8988T (cell line): ENCODE data around the gene NRXN3.

Experiments
- DNase-seq: peaks from one replicate; pipeline ENCODE4 v3.0.0; 2011

Gene NRXN3

DNA sequence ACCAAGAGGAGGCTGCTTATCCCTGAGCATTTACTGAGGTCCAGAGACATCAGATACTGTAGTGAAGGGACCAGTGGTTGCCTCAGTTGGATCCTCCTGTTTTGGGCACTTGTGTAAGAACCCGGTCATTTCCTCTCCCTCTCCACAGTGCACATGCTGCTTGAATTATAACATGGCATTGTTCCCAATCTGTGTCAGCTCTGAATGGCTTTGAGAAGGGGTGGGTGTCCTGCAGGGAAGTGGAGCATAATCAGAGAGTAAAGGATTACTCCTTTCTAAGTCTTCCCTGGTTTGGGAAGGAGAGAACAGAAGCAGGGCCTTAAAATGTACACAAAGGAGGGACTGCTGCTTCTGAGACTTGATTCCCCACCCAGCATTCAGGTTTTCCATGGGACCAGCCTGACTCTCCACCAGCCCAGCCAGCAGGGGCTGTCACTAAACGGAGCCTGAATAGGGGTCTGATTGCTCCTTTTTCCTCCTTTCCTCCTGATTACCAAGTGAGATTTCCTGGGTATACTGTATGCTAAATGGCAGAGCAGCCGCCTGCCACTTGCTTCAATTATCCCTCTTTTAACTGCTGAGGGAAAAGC is 78.4 kb downstream of the NRXN3 start:
- no peak for DNase-seq

DNA sequence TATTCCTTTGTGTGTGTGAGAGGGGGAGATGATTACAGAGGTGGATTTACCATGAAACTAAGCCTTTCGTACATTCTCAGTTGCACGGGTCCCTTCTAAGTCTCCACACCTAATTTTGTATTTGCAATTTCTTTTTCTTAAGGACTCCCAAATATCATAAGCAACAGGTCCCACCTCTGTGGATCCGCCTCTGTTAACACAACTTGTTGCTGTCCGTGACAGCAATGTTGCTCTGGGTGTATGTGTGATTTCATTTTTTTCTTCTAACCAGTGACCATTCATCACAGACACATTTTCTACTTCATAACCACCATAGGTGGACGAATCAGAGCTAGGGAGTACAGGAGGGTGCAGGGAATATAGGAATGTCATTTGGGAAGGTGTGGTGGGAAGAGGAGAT is 81.1 kb downstream of the NRXN3 start:
- DNase-seq, result no peak

GRCh38 chr14:78253986-78254385 is 83.8 kb downstream of the NRXN3 start:
- DNase-seq, result no peak

- no peak for DNase-seq
Observed at GRCh38 chr14:78254911-78255461, 84.8 kb downstream of the NRXN3 start.

DNA sequence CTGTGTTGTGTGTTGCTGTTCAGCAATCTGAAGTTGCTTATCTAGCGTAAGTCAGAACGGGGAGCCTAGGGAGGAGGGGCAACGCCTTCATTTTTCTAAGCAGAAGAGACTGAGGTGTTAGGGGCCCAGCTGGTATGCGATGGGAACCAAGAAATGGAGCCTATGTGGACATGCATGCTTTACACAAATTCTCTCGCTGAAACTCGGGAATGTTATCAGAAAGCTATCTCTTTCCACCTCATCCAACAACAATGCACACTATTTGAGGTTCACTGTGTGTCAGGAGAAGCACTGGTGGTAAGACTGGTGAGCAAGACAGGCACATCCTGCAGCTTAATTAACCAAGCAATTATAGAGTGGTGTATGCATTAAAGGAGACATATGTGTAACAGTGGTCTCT is 89.7 kb downstream of the NRXN3 start:
- no peak for DNase-seq

- no peak for DNase-seq
Observed at GRCh38 chr14:78278464-78279250, 108.5 kb downstream of the NRXN3 start.

- no peak for DNase-seq
Observed at GRCh38 chr14:78282437-78282836, 112.3 kb downstream of the NRXN3 start.

DNA sequence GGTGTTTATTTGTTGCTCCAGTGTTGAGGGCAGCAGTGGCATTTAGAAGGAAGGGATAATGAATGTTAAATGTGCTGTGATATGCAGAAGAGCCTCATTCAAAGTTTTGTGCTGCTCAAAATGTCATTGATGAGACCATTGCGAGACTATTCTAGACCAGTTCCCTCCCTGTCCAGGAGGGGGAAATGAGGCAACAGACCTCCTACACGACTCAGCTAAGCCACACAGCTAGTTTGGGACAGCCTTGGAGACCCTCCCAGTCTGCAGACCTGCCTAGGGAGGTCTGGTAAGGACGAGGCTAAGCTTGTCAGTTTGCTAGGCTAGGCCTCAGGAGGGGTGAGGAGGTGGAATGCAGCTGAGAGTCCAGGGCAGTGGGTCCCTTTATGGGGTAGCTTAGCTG is 116.0 kb downstream of the NRXN3 start:
- DNase-seq, result no peak

GRCh38 chr14:78292003-78292402 is 121.8 kb downstream of the NRXN3 start:
- no peak for DNase-seq

DNA sequence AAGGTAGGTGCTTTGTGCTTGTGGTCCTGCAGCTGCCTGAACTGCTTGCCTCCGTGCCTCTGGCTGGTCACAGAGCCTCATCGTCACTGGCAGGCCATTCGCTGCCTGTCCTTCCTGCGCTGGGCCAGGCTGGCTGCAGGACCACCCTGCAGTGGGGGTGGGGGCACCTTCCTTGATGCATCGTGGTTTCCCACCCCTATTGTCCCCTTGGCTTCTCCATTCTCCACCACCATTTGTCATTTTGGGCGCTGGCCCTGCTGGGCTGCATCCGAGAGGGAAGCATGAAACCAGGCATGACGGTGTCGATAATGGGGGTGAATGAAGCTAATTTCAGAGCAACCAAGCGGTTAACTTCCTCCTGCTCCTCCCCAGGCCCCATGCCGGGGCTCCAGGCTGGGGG is 127.7 kb downstream of the NRXN3 start:
- DNase-seq, result no peak

DNA sequence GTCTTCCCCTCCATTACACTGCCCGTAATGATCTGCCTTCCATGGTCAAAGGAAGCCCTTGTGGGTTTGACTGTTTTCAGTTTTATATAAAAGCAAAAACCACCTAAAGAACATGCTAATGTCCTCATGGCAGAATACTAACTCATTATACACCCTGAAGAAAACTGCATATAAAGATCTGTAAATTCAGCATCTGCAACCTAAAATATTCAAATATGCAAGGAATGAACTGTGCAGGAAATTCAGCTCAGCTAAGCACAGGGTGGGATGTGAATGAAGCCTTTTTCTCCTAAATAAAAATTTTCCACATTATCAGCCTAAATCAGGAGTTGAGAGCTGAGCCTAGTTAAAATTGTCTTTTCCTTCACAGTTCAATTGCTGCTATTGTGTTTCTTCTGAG is 128.1 kb downstream of the NRXN3 start:
- no peak for DNase-seq

DNA sequence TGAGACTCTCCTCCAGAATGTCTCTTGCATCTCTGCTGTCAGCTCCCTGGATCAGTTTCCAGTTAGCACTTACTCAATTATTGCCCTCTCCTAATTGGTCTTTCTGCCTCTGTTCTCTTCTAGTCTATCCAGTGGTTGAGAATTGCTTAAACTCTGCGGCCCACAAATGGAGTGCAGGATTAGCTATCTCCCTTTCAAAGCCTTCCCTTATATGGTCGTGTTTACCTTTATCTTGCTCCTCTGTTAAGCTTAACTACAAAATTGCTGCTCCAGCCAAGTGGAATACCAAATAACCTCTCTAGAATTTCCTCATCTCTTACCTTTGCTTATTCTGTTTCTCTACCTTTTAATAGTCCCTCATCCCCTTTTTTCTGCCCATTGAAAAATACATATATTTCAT is 132.7 kb downstream of the NRXN3 start:
- no peak for DNase-seq

GRCh38 chr14:78307671-78308070 is 137.5 kb downstream of the NRXN3 start:
- DNase-seq, result no peak

- DNase-seq, result no peak
Observed at GRCh38 chr14:78308079-78308478, 137.9 kb downstream of the NRXN3 start.

DNA sequence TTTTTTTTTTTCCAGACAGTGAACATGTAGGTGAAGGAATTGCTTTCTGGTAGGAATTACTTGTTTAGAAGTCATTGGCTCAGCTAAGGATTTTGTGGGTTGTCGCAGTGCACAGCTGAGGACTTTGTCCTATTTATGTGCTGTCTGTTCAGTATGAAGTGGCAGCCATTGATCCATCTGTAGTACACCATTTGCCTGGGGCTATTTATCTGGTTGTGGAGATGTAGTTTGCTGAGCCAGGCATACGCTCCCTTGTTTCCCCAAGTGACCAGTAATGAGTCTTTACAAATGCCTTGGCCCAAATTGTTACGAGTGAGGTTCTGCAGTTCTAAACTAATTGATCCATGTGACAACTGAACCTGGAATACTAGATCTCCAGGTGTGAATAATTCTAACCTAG is 140.1 kb downstream of the NRXN3 start:
- no peak for DNase-seq

DNA sequence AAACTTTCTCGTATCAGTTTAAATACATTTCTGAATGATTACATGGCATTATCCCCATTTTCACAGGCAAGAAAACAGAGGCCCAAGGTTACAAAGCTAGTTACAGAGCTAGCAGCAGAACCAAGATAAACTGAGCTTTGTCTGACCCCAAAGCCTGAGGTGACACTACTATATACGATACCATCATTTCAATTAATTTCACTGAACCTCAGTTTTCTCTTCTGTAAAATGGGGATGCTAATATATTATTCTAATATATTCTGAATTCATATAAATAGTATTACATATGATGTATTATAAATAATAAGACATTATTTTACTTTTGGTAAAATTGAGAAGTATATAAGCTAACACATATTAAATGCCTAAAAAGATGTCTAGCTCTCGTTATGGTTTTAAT is 143.3 kb downstream of the NRXN3 start:
- no peak for DNase-seq

- no peak for DNase-seq
Observed at GRCh38 chr14:78314484-78314883, 144.3 kb downstream of the NRXN3 start.

GRCh38 chr14:78316052-78316451 is 145.9 kb downstream of the NRXN3 start:
- no peak for DNase-seq

- no peak for DNase-seq
Observed at GRCh38 chr14:78316786-78317185, 146.6 kb downstream of the NRXN3 start.

DNA sequence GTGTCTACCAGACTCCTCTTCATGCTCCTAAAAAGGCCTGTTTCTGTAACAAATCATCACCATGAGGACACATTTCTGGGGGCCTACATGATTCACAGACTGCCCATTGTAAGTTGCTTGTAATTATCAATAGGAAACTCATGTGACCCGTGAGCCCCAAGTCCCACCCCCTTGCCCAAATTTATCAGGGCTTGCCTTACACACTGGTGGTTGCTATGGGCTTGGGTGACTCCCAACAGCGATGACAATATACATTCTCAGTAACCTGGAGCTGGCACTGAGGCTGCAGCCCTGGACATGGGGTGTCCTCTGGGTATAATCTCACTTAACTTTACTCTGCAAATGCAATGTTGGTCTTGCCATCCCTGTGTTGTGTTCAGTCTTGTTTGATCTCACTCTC is 149.2 kb downstream of the NRXN3 start:
- DNase-seq, result no peak

DNA sequence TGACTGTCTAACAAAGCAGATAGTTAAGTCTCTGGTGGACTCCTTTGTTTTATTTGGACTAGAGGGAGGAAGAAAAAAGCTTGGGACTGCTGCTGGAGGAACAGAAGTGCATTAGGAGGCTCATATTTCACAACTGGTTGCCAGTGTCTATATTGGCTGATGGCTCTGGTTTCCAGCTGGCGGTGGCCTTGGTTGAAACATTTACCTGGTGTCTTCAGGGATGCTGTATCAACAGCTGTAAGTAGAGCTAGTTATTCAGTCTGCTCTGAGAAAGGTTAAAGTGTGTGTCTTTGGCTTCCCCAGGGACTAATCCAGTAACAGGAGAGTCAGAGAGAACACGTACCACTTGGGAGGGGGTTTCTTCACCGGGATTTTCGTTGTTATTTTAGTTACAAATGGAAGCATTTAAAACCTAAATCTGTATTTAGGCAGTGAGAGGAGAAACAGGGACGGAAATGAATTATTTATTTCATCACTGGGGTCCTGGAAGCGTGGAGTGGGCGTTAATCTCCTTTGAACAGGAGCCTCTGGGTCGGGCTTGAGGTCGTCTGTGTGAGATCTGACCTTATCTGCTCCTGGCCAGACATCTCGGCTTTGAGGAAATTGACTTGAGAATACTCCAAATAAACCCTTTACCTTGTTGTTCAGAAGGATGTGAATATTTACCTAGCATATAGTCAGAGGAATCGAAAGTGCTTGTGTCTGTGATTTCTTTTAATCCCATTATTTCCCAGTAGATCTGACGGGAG is 149.9 kb downstream of the NRXN3 start:
- no peak for DNase-seq

DNA sequence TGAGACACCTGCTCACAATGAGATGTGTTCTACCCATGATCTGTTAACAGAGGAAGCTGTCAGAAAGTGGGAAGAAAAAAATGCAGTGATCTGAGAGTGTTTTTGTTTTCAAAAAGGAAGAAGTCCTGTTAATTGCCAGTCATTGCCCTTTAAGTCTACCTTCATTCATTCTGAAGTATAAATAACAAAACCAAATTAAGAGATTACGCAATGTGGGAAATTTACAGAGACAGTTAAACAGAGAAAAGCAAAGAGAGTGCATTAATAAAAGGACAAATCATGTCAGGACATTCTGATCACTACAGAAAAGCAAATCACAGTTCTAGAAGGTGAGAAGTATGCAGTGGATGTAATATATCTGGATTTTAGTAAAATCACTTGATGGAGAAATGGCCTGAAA is 154.2 kb downstream of the NRXN3 start:
- DNase-seq, result no peak

- DNase-seq, result no peak
Observed at GRCh38 chr14:78325911-78326310, 155.7 kb downstream of the NRXN3 start.
